SK-N-MC (cell line): ENCODE measurements around the gene BRAF.

ENCODE experiments used
- DNase-seq: peaks from one replicate; pipeline ENCODE4 v3.0.0-alpha.2; 2011; ENCODE audit warnings: low read depth, low spot score
- H3K27ac ChIP-seq: fragments of 200-600 bp; sonication (generic); 2 replicates; pipeline ENCODE4 v1.5.1; 2016; ENCODE audit warnings: mixed run types
- H3K36me3 ChIP-seq: fragments of 200-600 bp; sonication (generic); 2 replicates; pipeline ENCODE4 v1.6.1; 2017; ENCODE audit warnings: antibody characterized with exemption, low read length, mixed read lengths; ENCODE audit not compliant: insufficient read depth
- H3K4me3 ChIP-seq: fragments of 200-600 bp; sonication (generic); 2 replicates; pipeline ENCODE4 v1.5.1; 2016
- H3K9ac ChIP-seq: fragments of 200-600 bp; sonication (generic); 2 replicates; pipeline ENCODE4 v1.8.0; 2017; ENCODE audit warnings: mixed run types, mixed read lengths; ENCODE audit not compliant: insufficient read length
- H3K9me3 ChIP-seq: fragments of 200-600 bp; sonication (generic); 2 replicates; pipeline ENCODE4 v1.6.1; 2017; ENCODE audit warnings: low read depth, mild to moderate bottlenecking, antibody characterized with exemption, low read length, moderate library complexity, mixed read lengths
- EZH2 ChIP-seq: fragments of 200-600 bp; sonication (generic); IDR thresholded peaks from one replicate; pipeline ENCODE4 v1.6.1; 2017; ENCODE audit warnings: antibody characterized with exemption
- FOXP2 ChIP-seq: optimal IDR thresholded peaks from 2 replicates; pipeline ENCODE3; 2011; ENCODE audit warnings: mild to moderate bottlenecking, moderate library complexity; ENCODE audit not compliant: insufficient read depth; ENCODE audit errors: extremely low read length, control extremely low read depth
- POLR2AphosphoS5 ChIP-seq: IDR thresholded peaks from 2 replicates; pipeline ENCODE4 v1.6.1; 2012; ENCODE audit warnings: mild to moderate bottlenecking, low read depth, low read length, borderline replicate concordance

Gene BRAF

GRCh38 chr7:140669352-140669751, 255.4 kb downstream of the BRAF start:
- Histone ChIP-seq H3K27ac (no peak overlapping the region), H3K36me3 (no peaks in the 10 kb centered on the region), H3K9me3 (no peaks in the 10 kb centered on the region), H3K9ac (no peak overlapping the region), H3K4me3 (no peak overlapping the region)
- no peak for DNase-seq
- TF ChIP-seq POLR2AphosphoS5 (no peak), FOXP2 (no peak), EZH2 (no peak)
